SU-DHL-6 (cell line): Measurements from ENCODE around the gene MAPK11.

Source experiments
- H2AFZ ChIP-seq: fragments of 200-600 bp; sonication (generic); 2 replicates; pipeline ENCODE4 v1.6.1; 2014; ENCODE audit warnings: low read depth, mild to moderate bottlenecking, moderate library complexity, mixed read lengths, antibody characterized with exemption, low read length; ENCODE audit not compliant: severe bottlenecking
- H3F3A ChIP-seq: fragments of 200-600 bp; shearing (Covaris generic); 2 replicates; pipeline ENCODE4 v1.6.0; 2016; ENCODE audit warnings: antibody characterized with exemption, mild to moderate bottlenecking; ENCODE audit not compliant: insufficient read depth
- H3K27ac ChIP-seq: fragments of 200-600 bp; sonication (generic); 2 replicates; pipeline ENCODE4 v1.5.1; 2016; ENCODE audit warnings: low read depth, mild to moderate bottlenecking, low read length, moderate library complexity, mixed read lengths
- H3K27me3 ChIP-seq: fragments of 200-600 bp; sonication (generic), shearing (Covaris generic); 2 replicates; pipeline ENCODE4 v1.6.0; 2014; ENCODE audit warnings: mild to moderate bottlenecking, low read length
- H3K36me3 ChIP-seq: fragments of 200-600 bp; sonication (generic); 2 replicates; pipeline ENCODE4 v1.6.1; 2014; ENCODE audit warnings: mild to moderate bottlenecking, low read length, mixed read lengths
- H3K4me2 ChIP-seq: fragments of 300-600, 200-600 bp; shearing (Covaris generic), sonication (generic); 2 replicates; pipeline ENCODE4 v1.6.0; 2014; ENCODE audit warnings: low read length, low read depth, mild to moderate bottlenecking; ENCODE audit not compliant: poor library complexity, severe bottlenecking
- H3K4me3 ChIP-seq: fragments of 200-600 bp; sonication (generic); 2 replicates; pipeline ENCODE4 v1.5.1; 2014; ENCODE audit warnings: antibody characterized with exemption, low read length, mild to moderate bottlenecking, mixed read lengths; ENCODE audit not compliant: insufficient read depth, poor library complexity, severe bottlenecking
- H3K79me2 ChIP-seq: fragments of 200-600 bp; sonication (generic); 2 replicates; pipeline ENCODE4 v1.6.1; 2014; ENCODE audit warnings: mild to moderate bottlenecking, low read length, moderate library complexity; ENCODE audit not compliant: insufficient read depth
- H3K9ac ChIP-seq: fragments of 200-600 bp; sonication (generic); 2 replicates; pipeline ENCODE4 v1.7.0; 2014; ENCODE audit warnings: mild to moderate bottlenecking, low read length
- H3K9me2 ChIP-seq: fragments of 200-600 bp; sonication (generic); replicated peaks from 2 replicates; pipeline ENCODE4 v1.6.1; 2014; ENCODE audit warnings: low read length; ENCODE audit not compliant: insufficient read depth
- H3K9me3 ChIP-seq: fragments of 200-600 bp; sonication (generic); 2 replicates; pipeline ENCODE4 v1.6.1; 2014; ENCODE audit warnings: low read length, mixed read lengths; ENCODE audit not compliant: insufficient read depth
- H4K20me1 ChIP-seq: fragments of 200-600 bp; sonication (generic); 2 replicates; pipeline ENCODE4 v1.6.1; 2014; ENCODE audit warnings: low read depth, mild to moderate bottlenecking, antibody characterized with exemption, low read length, moderate library complexity, mixed read lengths
- EZH2phosphoT487 ChIP-seq: fragments of 200-600 bp; sonication (generic), shearing (Covaris generic); conservative IDR thresholded peaks from 2 replicates; pipeline ENCODE4 v1.6.1; 2018; ENCODE audit warnings: mild to moderate bottlenecking, antibody characterized with exemption, low read length, moderate library complexity, mixed read lengths
- TF ChIP-seq, protein P1 (sequence below): fragments of 200-600 bp; sonication (generic); IDR thresholded peaks from one replicate; pipeline ENCODE4 v1.5.1; 2017; ENCODE audit warnings: antibody characterized with exemption, mild to moderate bottlenecking, low read length, moderate library complexity; ENCODE audit not compliant: insufficient read depth, poor library complexity, severe bottlenecking

MAPK11 gene

GRCh38 chr22:50278956-50279619, 8.9 kb upstream of the MAPK11 start:
- Histone ChIP-seq H3K9me3 (no peaks in the 10 kb centered on the region), H3K4me2 (no peak overlapping the region), H4K20me1 (no peaks in the 10 kb centered on the region), H3K36me3 (no peaks in the 10 kb centered on the region), H3F3A (peaks cover 12% of the 10 kb centered on the region), H3K27ac (no peak overlapping the region), H3K4me3 (no peak overlapping the region), H3K9ac (no peak overlapping the region), H3K27me3 (no peaks in the 10 kb centered on the region), H3K79me2 (no peaks in the 10 kb centered on the region), H3K9me2 (no peaks in the 10 kb centered on the region), H2AFZ (no peak overlapping the region)
- no peak for TF ChIP-seq EZH2phosphoT487
- TF ChIP-seq, protein P1, sequence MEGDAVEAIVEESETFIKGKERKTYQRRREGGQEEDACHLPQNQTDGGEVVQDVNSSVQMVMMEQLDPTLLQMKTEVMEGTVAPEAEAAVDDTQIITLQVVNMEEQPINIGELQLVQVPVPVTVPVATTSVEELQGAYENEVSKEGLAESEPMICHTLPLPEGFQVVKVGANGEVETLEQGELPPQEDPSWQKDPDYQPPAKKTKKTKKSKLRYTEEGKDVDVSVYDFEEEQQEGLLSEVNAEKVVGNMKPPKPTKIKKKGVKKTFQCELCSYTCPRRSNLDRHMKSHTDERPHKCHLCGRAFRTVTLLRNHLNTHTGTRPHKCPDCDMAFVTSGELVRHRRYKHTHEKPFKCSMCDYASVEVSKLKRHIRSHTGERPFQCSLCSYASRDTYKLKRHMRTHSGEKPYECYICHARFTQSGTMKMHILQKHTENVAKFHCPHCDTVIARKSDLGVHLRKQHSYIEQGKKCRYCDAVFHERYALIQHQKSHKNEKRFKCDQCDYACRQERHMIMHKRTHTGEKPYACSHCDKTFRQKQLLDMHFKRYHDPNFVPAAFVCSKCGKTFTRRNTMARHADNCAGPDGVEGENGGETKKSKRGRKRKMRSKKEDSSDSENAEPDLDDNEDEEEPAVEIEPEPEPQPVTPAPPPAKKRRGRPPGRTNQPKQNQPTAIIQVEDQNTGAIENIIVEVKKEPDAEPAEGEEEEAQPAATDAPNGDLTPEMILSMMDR: no peak

DNA sequence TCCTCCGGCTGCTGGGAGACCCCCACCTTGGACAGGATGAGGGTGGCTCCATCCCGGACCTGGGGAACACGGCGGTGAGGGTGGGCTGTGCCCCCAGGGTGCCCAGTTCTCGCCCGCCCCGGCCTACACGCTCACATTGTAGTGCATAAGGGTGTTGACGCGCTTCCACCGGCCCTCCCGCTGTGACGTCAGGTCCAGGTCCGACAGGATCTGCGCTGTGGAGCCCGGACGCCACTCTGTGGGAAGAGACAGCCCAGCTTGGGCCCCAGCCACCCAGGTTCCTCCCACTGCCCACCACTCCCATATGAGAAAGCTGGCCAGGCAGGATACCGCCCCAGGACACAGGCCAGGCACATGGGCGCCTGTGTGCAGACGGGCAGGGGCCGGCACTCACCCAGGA, 8.3 kb upstream of the MAPK11 start:
- H3K4me3 ChIP-seq: no peak overlapping the region
- TF ChIP-seq, protein P1: no peak
- TF ChIP-seq EZH2phosphoT487: no peak
- H4K20me1 ChIP-seq: no peaks in the 10 kb centered on the region
- no peaks in the 10 kb centered on the region for H3K36me3 ChIP-seq
- no peaks in the 10 kb centered on the region for H3K9me3 ChIP-seq
- no peak overlapping the region for H3K4me2 ChIP-seq
- H3K27ac ChIP-seq: no peak overlapping the region
- peaks cover 14% of the 10 kb centered on the region for H3F3A ChIP-seq
- no peaks in the 10 kb centered on the region for H3K79me2 ChIP-seq
- H3K9ac ChIP-seq: no peak overlapping the region
- no peak overlapping the region for H2AFZ ChIP-seq
- H3K9me2 ChIP-seq: no peaks in the 10 kb centered on the region
- H3K27me3 ChIP-seq: no peaks in the 10 kb centered on the region

DNA sequence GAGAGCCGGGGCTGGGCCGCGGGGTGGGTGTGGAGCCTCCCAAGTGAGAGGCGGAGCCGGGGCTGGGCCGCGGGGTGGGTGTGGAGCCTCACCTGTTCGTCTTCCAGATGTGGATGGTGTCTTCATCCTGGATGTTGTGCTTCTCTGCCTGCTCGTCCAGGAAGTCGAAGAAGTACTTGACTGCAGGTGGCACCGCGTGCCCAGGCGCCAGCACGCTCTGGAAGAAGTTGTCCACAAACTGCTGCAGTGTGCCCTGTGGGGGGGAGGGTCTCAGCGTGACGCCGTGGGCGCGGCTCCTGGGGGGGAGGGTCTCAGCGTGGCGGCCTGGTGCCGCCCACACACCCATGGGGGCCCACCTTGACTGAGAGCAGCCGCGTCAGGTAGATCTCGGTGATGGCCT, 7.6 kb upstream of the MAPK11 start:
- Histone ChIP-seq H3K4me2 (no peak overlapping the region), H3K27ac (no peak overlapping the region), H3K79me2 (no peaks in the 10 kb centered on the region), H3K9ac (no peak overlapping the region), H3K36me3 (no peaks in the 10 kb centered on the region), H4K20me1 (no peaks in the 10 kb centered on the region), H3K9me3 (no peaks in the 10 kb centered on the region), H2AFZ (no peak overlapping the region), H3K27me3 (no peaks in the 10 kb centered on the region), H3K9me2 (no peaks in the 10 kb centered on the region), H3K4me3 (no peak overlapping the region), H3F3A (peaks cover 14% of the 10 kb centered on the region)
- TF ChIP-seq, protein P1: no peak
- no peak for TF ChIP-seq EZH2phosphoT487
